ENCODE results near the gene DCBLD2.

DNA sequence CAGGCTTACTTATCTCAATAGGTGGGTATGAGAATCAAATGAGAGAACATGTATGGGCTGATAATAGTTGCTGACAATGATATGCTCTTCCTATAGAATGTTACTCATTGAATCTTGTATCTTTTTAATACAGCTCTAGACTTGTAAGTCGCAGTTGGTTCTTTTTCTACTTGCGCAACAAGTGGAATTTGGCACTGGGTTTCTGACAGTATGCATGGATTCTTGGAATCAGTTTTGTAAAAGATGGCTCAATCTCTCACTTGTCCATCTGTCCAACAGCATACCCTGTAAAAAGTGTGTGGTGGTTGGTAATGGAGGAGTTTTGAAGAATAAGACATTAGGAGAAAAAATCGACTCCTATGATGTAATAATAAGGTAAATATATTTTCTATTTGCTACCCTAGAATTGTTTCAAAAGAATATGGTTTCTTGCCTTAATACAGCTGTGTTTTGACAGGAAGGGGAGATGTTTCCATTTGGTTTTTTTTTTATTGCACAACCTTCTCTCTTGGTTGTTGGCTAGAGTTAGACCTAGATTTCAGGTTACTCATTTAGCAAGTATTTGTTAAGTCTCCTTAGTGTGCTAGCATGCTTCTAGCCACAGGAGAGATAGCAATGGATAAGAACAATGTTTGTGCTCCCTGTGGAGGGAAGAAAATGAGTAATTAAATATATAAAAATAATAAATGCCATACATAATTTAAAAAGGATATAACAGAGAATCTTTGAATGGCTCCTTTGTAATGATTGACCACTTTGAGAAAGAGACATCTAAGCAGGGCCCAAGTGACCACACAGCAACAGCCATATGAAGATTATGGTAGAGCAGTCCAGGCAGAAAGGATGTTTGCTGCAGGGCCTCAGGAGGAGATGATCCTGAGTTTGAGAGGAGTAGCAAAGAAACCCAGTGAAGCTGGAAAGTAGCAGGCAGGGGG lies 116.6 kb downstream of the DCBLD2 start:
- TF ChIP-seq, protein P1, sequence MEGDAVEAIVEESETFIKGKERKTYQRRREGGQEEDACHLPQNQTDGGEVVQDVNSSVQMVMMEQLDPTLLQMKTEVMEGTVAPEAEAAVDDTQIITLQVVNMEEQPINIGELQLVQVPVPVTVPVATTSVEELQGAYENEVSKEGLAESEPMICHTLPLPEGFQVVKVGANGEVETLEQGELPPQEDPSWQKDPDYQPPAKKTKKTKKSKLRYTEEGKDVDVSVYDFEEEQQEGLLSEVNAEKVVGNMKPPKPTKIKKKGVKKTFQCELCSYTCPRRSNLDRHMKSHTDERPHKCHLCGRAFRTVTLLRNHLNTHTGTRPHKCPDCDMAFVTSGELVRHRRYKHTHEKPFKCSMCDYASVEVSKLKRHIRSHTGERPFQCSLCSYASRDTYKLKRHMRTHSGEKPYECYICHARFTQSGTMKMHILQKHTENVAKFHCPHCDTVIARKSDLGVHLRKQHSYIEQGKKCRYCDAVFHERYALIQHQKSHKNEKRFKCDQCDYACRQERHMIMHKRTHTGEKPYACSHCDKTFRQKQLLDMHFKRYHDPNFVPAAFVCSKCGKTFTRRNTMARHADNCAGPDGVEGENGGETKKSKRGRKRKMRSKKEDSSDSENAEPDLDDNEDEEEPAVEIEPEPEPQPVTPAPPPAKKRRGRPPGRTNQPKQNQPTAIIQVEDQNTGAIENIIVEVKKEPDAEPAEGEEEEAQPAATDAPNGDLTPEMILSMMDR (IDR thresholded peaks at IDR 0.05), result no peak
- no peak for TF ChIP-seq POLR2A (IDR thresholded peaks at IDR 0.05)

All from heart left ventricle (tissue), 13 donors.